ENCODE data around the gene NUP153.
"Not testable (repeated sequence)": the region's sequence is repeated elsewhere in the genome, so short reads cannot be mapped to it uniquely, and the experiment has no call there.

Gene NUP153

DNA sequence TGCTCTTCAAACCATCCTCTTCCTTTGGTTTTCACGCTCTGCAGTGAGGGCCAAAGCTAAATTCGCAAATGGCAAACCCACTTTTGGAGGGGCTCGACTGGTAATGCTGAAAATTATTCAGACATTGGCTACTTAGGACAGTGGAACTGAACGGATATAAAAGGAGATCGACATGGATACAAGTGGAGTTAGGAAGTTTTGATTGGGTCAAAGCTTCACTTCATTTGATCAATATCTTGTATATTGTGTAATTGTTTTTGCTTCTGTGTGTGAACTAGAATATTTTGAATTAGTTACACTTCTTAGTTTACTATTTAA is 105.4 kb downstream of the NUP153 start:
- no peak overlapping the region for H3K27ac ChIP-seq (ENCODE audit: low read depth, low read length)
- H3K36me3 ChIP-seq (ENCODE audit: control insufficient read depth, insufficient read depth, low read length): peaks cover 4% of the 10 kb centered on the region; the same call in 1 of the 2 replicates
- H3K9me3 ChIP-seq (ENCODE audit: control insufficient read depth, insufficient read depth, low read length): no peaks in the 10 kb centered on the region
- no peaks in the 10 kb centered on the region for H3K27me3 ChIP-seq (ENCODE audit: control insufficient read depth, insufficient read depth, low read length)
- 0 out of 2 replicates have a peak overlapping the region, but pooled peaks have one; percentile 74 for H3K9ac ChIP-seq (ENCODE audit: low read depth, low read length)
- peak overlapping the region; percentile 73 for H3K4me3 ChIP-seq (ENCODE audit: low read depth, low read length)
- peaks cover 5% of the 10 kb centered on the region; the same call in 1 of the 2 replicates for H3K4me1 ChIP-seq (ENCODE audit: control insufficient read depth, insufficient read depth, low read length)

- Histone ChIP-seq H3K36me3 (ENCODE audit: control insufficient read depth, insufficient read depth, low read length) (0 out of 2 replicates have a peak, but pooled peaks cover 4% of the 10 kb centered on the region), H3K4me3 (ENCODE audit: low read depth, low read length) (peak overlapping the region; percentile 73), H3K9ac (ENCODE audit: low read depth, low read length) (peak overlapping the region; percentile 74; the same call in 1 of the 2 replicates), H3K9me3 (ENCODE audit: control insufficient read depth, insufficient read depth, low read length) (no peaks in the 10 kb centered on the region), H3K27me3 (ENCODE audit: control insufficient read depth, insufficient read depth, low read length) (no peaks in the 10 kb centered on the region), H3K4me1 (ENCODE audit: control insufficient read depth, insufficient read depth, low read length) (peaks cover 5% of the 10 kb centered on the region; the same call in 1 of the 2 replicates), H3K27ac (ENCODE audit: low read depth, low read length) (peak overlapping the region; percentile 81)
Measured at GRCh38 chr6:17600527-17601385, 106.0 kb downstream of the NUP153 start.

- Histone ChIP-seq H3K27me3 (ENCODE audit: control insufficient read depth, insufficient read depth, low read length) (no peaks in the 10 kb centered on the region), H3K9me3 (ENCODE audit: control insufficient read depth, insufficient read depth, low read length) (no peaks in the 10 kb centered on the region), H3K27ac (ENCODE audit: low read depth, low read length) (peak within 1 kb of the TSS; percentile 81), H3K4me1 (ENCODE audit: control insufficient read depth, insufficient read depth, low read length) (peaks cover 5% of the 10 kb centered on the region; the same call in 1 of the 2 replicates), H3K4me3 (ENCODE audit: low read depth, low read length) (peak within 1 kb of the TSS; percentile 73), H3K36me3 (ENCODE audit: control insufficient read depth, insufficient read depth, low read length) (0 out of 2 replicates have a peak, but pooled peaks cover 4% of the 10 kb centered on the region), H3K9ac (ENCODE audit: low read depth, low read length) (peak within 1 kb of the TSS; percentile 74; the same call in 1 of the 2 replicates)
Measured at GRCh38 chr6:17599877-17600526, 106.7 kb downstream of the NUP153 start, which contains the start of gene FAM8A1. Gene FAM8A1, plus strand, starts transcription at chr6:17600302. Its CDS starts 108 bp downstream, at chr6:17600410.

GRCh38 chr6:17596085-17596484 is 110.6 kb downstream of the NUP153 start:
- Histone ChIP-seq H3K36me3 (ENCODE audit: control insufficient read depth, insufficient read depth, low read length) (no peaks in the 10 kb centered on the region), H3K4me1 (ENCODE audit: control insufficient read depth, insufficient read depth, low read length) (no peaks in the 10 kb centered on the region), H3K9me3 (ENCODE audit: control insufficient read depth, insufficient read depth, low read length) (no peaks in the 10 kb centered on the region), H3K27me3 (ENCODE audit: control insufficient read depth, insufficient read depth, low read length) (no peaks in the 10 kb centered on the region), H3K27ac (ENCODE audit: low read depth, low read length) (no peak overlapping the region), H3K4me3 (ENCODE audit: low read depth, low read length) (no peak overlapping the region), H3K9ac (ENCODE audit: low read depth, low read length) (no peak overlapping the region)

GRCh38 chr6:17593246-17593645 is 113.5 kb downstream of the NUP153 start:
- Histone ChIP-seq H3K27ac (ENCODE audit: low read depth, low read length) (no peak overlapping the region), H3K4me1 (ENCODE audit: control insufficient read depth, insufficient read depth, low read length) (no peaks in the 10 kb centered on the region), H3K36me3 (ENCODE audit: control insufficient read depth, insufficient read depth, low read length) (no peaks in the 10 kb centered on the region), H3K9me3 (ENCODE audit: control insufficient read depth, insufficient read depth, low read length) (no peaks in the 10 kb centered on the region), H3K27me3 (ENCODE audit: control insufficient read depth, insufficient read depth, low read length) (no peaks in the 10 kb centered on the region), H3K9ac (ENCODE audit: low read depth, low read length) (no peak overlapping the region), H3K4me3 (ENCODE audit: low read depth, low read length) (no peak overlapping the region)

- H3K27ac ChIP-seq (ENCODE audit: low read depth, low read length): no peak overlapping the region
- H3K9ac ChIP-seq (ENCODE audit: low read depth, low read length): no peak overlapping the region
- H3K36me3 ChIP-seq (ENCODE audit: control insufficient read depth, insufficient read depth, low read length): no peaks in the 10 kb centered on the region
- H3K9me3 ChIP-seq (ENCODE audit: control insufficient read depth, insufficient read depth, low read length): no peaks in the 10 kb centered on the region
- H3K27me3 ChIP-seq (ENCODE audit: control insufficient read depth, insufficient read depth, low read length): no peaks in the 10 kb centered on the region
- no peaks in the 10 kb centered on the region for H3K4me1 ChIP-seq (ENCODE audit: control insufficient read depth, insufficient read depth, low read length)
- H3K4me3 ChIP-seq (ENCODE audit: low read depth, low read length): no peak overlapping the region
Measured at GRCh38 chr6:17591287-17591686, 115.4 kb downstream of the NUP153 start.

DNA sequence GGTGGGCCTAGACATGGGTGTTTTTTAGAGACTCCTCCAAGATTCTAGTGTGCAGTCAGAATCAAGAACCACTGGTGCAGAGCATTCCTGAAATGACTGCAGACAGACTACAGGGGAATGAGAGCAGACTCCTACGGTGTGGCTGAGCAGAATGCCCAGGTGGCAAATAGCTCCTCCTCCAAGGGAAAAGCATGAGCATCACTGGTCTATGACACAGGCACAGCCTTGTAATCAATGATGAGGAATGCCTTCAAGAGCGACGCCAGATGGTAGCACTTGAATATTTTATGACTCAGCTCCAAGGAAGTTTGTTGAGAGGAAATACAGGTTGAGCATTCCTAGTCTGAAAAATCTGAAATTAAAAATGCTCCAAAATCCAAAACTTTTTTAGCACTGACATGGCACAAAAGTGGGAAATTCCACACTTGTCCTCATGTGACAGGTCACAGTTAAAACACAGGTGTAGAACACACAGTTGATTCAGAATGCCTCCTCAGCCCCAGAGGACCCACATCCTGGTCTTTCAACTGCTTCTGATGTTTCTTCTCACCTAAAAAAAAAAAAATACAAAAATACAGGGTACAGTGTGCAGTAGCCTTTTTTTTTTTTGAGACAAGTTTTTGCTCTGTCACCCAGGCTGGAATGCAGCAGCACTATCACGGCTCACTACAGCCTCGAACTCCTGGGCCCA is 117.2 kb downstream of the NUP153 start:
- H3K27me3 ChIP-seq (ENCODE audit: control insufficient read depth, insufficient read depth, low read length): no peaks in the 10 kb centered on the region
- H3K4me3 ChIP-seq (ENCODE audit: low read depth, low read length): no peak overlapping the region
- H3K36me3 ChIP-seq (ENCODE audit: control insufficient read depth, insufficient read depth, low read length): no peaks in the 10 kb centered on the region
- no peak overlapping the region for H3K27ac ChIP-seq (ENCODE audit: low read depth, low read length)
- no peak overlapping the region for H3K9ac ChIP-seq (ENCODE audit: low read depth, low read length)
- no peaks in the 10 kb centered on the region for H3K9me3 ChIP-seq (ENCODE audit: control insufficient read depth, insufficient read depth, low read length)
- no peaks in the 10 kb centered on the region for H3K4me1 ChIP-seq (ENCODE audit: control insufficient read depth, insufficient read depth, low read length)

DNA sequence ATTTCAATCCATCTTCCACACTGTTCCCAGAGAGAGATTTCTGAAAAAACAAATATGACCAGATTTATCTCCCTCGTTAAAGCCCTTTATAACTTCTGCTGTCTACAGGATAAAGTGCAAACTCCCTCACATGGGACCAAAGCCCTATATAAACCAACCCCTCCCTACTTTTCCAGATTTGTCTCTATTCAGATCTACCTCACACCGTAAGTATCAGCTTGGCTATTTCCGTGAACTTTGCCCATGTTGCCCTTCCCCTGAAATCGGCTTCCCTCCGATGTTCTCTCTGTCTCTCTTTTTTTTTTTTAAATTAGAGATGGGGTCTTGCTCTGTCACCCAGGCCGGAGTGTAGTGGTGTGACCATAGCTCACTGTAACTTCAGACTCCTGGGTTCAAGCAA is 118.7 kb downstream of the NUP153 start:
- Histone ChIP-seq H3K27ac (ENCODE audit: low read depth, low read length) (no peak overlapping the region), H3K27me3 (ENCODE audit: control insufficient read depth, insufficient read depth, low read length) (no peaks in the 10 kb centered on the region), H3K9me3 (ENCODE audit: control insufficient read depth, insufficient read depth, low read length) (no peaks in the 10 kb centered on the region), H3K4me3 (ENCODE audit: low read depth, low read length) (no peak overlapping the region), H3K36me3 (ENCODE audit: control insufficient read depth, insufficient read depth, low read length) (no peaks in the 10 kb centered on the region), H3K9ac (ENCODE audit: low read depth, low read length) (no peak overlapping the region), H3K4me1 (ENCODE audit: control insufficient read depth, insufficient read depth, low read length) (no peaks in the 10 kb centered on the region)

DNA sequence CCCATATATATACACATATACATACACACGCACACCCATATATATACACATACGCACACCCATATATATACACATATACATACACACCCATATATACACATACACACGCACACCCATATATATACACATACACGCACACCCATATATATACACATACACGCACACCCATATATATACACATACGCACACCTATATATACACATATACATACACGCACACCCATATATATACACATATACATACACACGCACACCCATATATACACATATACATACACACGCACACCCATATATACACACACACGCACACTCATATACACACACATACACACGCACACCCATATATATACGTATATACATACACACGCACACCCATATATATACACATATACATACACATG is 120.1 kb downstream of the NUP153 start:
- not testable (repeated sequence) for H3K36me3 ChIP-seq (ENCODE audit: control insufficient read depth, insufficient read depth, low read length); H3K4me3 ChIP-seq (ENCODE audit: low read depth, low read length); H3K27me3 ChIP-seq (ENCODE audit: control insufficient read depth, insufficient read depth, low read length); H3K27ac ChIP-seq (ENCODE audit: low read depth, low read length); H3K9ac ChIP-seq (ENCODE audit: low read depth, low read length); H3K4me1 ChIP-seq (ENCODE audit: control insufficient read depth, insufficient read depth, low read length); H3K9me3 ChIP-seq (ENCODE audit: control insufficient read depth, insufficient read depth, low read length)

- no peak overlapping the region for H3K4me3 ChIP-seq (ENCODE audit: low read depth, low read length)
- H3K36me3 ChIP-seq (ENCODE audit: control insufficient read depth, insufficient read depth, low read length): no peaks in the 10 kb centered on the region
- no peaks in the 10 kb centered on the region for H3K27me3 ChIP-seq (ENCODE audit: control insufficient read depth, insufficient read depth, low read length)
- H3K9ac ChIP-seq (ENCODE audit: low read depth, low read length): no peak overlapping the region
- no peak overlapping the region for H3K27ac ChIP-seq (ENCODE audit: low read depth, low read length)
- no peaks in the 10 kb centered on the region for H3K4me1 ChIP-seq (ENCODE audit: control insufficient read depth, insufficient read depth, low read length)
- H3K9me3 ChIP-seq (ENCODE audit: control insufficient read depth, insufficient read depth, low read length): no peaks in the 10 kb centered on the region
Measured at GRCh38 chr6:17585766-17586490, 120.8 kb downstream of the NUP153 start.

Measured in HUES48 (cell line).